CD8-positive, alpha-beta memory T cell (primary cell): Measurements from ENCODE around the gene NDUFAF8. TPM values are rescaled to one million over a fixed set of nuclear protein-coding genes. Genes with fewer than 3 reads are reported as not detected.

Experiments used
- CTCF ChIA-PET: fragments of 350-600 bp; sonication (Branson Sonifier 250); formaldehyde crosslinking; loops from one replicate; lab custom pipeline; 2021; ENCODE audit warnings: antibody characterized with exemption; lab: Charles Lee
- POLR2A ChIA-PET: fragments of 350-600 bp; sonication (Branson Sonifier 250); formaldehyde crosslinking; loops from one replicate; lab custom pipeline; 2021; ENCODE audit warnings: antibody characterized with exemption; lab: Charles Lee
- DNase-seq, 5 donors: peaks; one replicate each; pipeline versions ENCODE4 v3.0.0 to v3.0.0-alpha.2; 2020 to 2022; ENCODE audit warnings: mixed read lengths in 1 of 5
- H3K27ac ChIP-seq: one replicate; pipeline ENCODE4 v1.7.0; 2013; ENCODE audit warnings: low read depth, mild to moderate bottlenecking, low read length, moderate library complexity
- H3K27me3 ChIP-seq: 2 replicates; pipeline ENCODE4 v1.7.0; 2013; ENCODE audit warnings: low read length, mild to moderate bottlenecking; ENCODE audit not compliant: insufficient read depth, poor library complexity, severe bottlenecking
- H3K36me3 ChIP-seq: 2 replicates; pipeline ENCODE4 v1.7.0; 2013; ENCODE audit warnings: mild to moderate bottlenecking, low read length, moderate library complexity; ENCODE audit not compliant: insufficient read depth
- H3K4me1 ChIP-seq: 2 replicates; pipeline ENCODE4 v1.7.0; 2013; ENCODE audit warnings: mild to moderate bottlenecking, low read length, moderate library complexity; ENCODE audit not compliant: insufficient read depth
- H3K4me3 ChIP-seq: 2 replicates; pipeline ENCODE4 v1.7.0; 2013; ENCODE audit warnings: mild to moderate bottlenecking, low read length
- H3K9me3 ChIP-seq: 2 replicates; pipeline ENCODE4 v1.7.0; 2013; ENCODE audit warnings: mild to moderate bottlenecking, low read length
- H3K27ac Mint-ChIP-seq, 8 donors: one replicate each; pipeline ENCODE4 v1.8.0; 2020 to 2021; ENCODE audit warnings: mixed read lengths in 8 of 8, mild to moderate bottlenecking in 6 of 8, inconsistent platforms in 3 of 8, moderate library complexity in 3 of 8
- H3K27me3 Mint-ChIP-seq, 2 donors: one replicate each; pipeline ENCODE4 v1.8.0; 2020 to 2021; ENCODE audit warnings: mixed read lengths in 2 of 2, mild to moderate bottlenecking in 1 of 2, moderate library complexity in 1 of 2
- H3K36me3 Mint-ChIP-seq, 3 donors: one replicate each; pipeline ENCODE4 v1.8.0; 2020 to 2021; ENCODE audit warnings: mixed read lengths in 3 of 3, inconsistent platforms in 1 of 3, mild to moderate bottlenecking in 1 of 3
- H3K4me1 Mint-ChIP-seq, 3 donors: one replicate each; pipeline ENCODE4 v1.8.0; 2020 to 2021; ENCODE audit warnings: mixed read lengths in 3 of 3, inconsistent platforms in 1 of 3, mild to moderate bottlenecking in 1 of 3
- H3K4me3 Mint-ChIP-seq, 7 donors: one replicate each; pipeline ENCODE4 v1.8.0; 2020 to 2021; ENCODE audit warnings: mixed read lengths in 7 of 7, mild to moderate bottlenecking in 6 of 7, moderate library complexity in 4 of 7, inconsistent platforms in 2 of 7
- H3K9me3 Mint-ChIP-seq, 5 donors: one replicate each; pipeline ENCODE4 v1.8.0; 2020 to 2022; ENCODE audit warnings: mixed read lengths in 5 of 5, mild to moderate bottlenecking in 3 of 5, moderate library complexity in 2 of 5, inconsistent platforms in 1 of 5
- polyA plus RNA-seq: library from polyadenylated mRNA; unstranded; fragments of 300-500 nt; fragmentation: Illumina TruSeq; gene quantifications from one replicate; pipeline ENCODE4 v1.2.3, GENCODE V29; 2021
- total RNA-seq, 2 experiments: library from RNA; stranded (reverse); gene quantifications; one replicate each; pipeline ENCODE4 v1.2.3, GENCODE V29; 2021

Gene NDUFAF8
- total and polyA plus RNA-seq, 3 experiments from 2014 or later, result 76.4 to 138 (median 136) TPM

GRCh38 chr17:81245665-81246342 lies 6.7 kb downstream of the NDUFAF8 start:
- no peak overlapping the region for H3K27ac ChIP-seq
- no peaks in the 10 kb centered on the region for H3K9me3 Mint-ChIP-seq
- H3K36me3 ChIP-seq, result peaks cover 4% of the 10 kb centered on the region
- CTCF ChIA-PET, result no interaction called here
- no peaks in the 10 kb centered on the region for H3K9me3 ChIP-seq
- no peaks in the 10 kb centered on the region for H3K4me1 ChIP-seq
- H3K4me3 Mint-ChIP-seq, result no peak overlapping the region
- H3K27me3 ChIP-seq, result no peaks in the 10 kb centered on the region
- peaks cover 0 to 17% (median 2%) of the 10 kb centered on the region in 3 donors for H3K36me3 Mint-ChIP-seq
- no peak overlapping the region for H3K4me3 ChIP-seq
- POLR2A ChIA-PET, result interaction anchor here (1.0 kb wide), 1 partner anchor 23 kb away, joined by 3 read pairs; the partner anchor contains the start of gene CEP131
- no peak for DNase-seq
- H3K27me3 Mint-ChIP-seq, result peaks cover 0 to 2% of the 10 kb centered on the region in 2 donors
- H3K4me1 Mint-ChIP-seq, result peaks cover 6 to 21% (median 13%) of the 10 kb centered on the region in 3 donors
- no peak overlapping the region for H3K27ac Mint-ChIP-seq

GRCh38 chr17:81246343-81246670 lies 7.2 kb downstream of the NDUFAF8 start:
- CTCF ChIA-PET, result interaction anchor here (1.0 kb wide), 1 partner anchor 9 kb away, joined by 3 read pairs; no protein-coding TSS in a partner anchor
- no peaks in the 10 kb centered on the region for H3K9me3 Mint-ChIP-seq

GRCh38 chr17:81246679-81247338 lies 7.7 kb downstream of the NDUFAF8 start:
- no peak overlapping the region for H3K4me3 ChIP-seq
- no peaks in the 10 kb centered on the region for H3K4me1 ChIP-seq
- no peaks in the 10 kb centered on the region for H3K27me3 ChIP-seq
- Mint-ChIP-seq H3K4me1 (peaks cover under 1 to 11% (median 6%) of the 10 kb centered on the region in 3 donors), H3K36me3 (peaks cover 0 to 22% (median 2%) of the 10 kb centered on the region in 3 donors), H3K27me3 (peaks cover 0 to 2% of the 10 kb centered on the region in 2 donors), H3K9me3 (no peaks in the 10 kb centered on the region), H3K27ac (peak overlapping the region in 1 of 8 donors; percentile 36), H3K4me3 (no peak overlapping the region)
- no peak overlapping the region for H3K27ac ChIP-seq
- ChIA-PET CTCF (interaction anchor here (1.0 kb wide), 1 partner anchor 10 kb away, joined by 3 read pairs; no protein-coding TSS in a partner anchor), POLR2A (no interaction called here)
- H3K9me3 ChIP-seq, result no peaks in the 10 kb centered on the region
- no peak for DNase-seq
- H3K36me3 ChIP-seq, result peaks cover 8% of the 10 kb centered on the region

More at GRCh38 chr17:81246343-81246670, 7.2 kb downstream of the NDUFAF8 start:
- no peak overlapping the region for H3K4me3 Mint-ChIP-seq
- H3K4me1 Mint-ChIP-seq, result peaks cover 4 to 16% (median 10%) of the 10 kb centered on the region in 3 donors
- Histone ChIP-seq H3K27ac (no peak overlapping the region), H3K36me3 (peaks cover 4% of the 10 kb centered on the region), H3K4me1 (no peaks in the 10 kb centered on the region), H3K4me3 (no peak overlapping the region), H3K9me3 (no peaks in the 10 kb centered on the region), H3K27me3 (no peaks in the 10 kb centered on the region)
- H3K36me3 Mint-ChIP-seq, result peaks cover 0 to 18% (median 2%) of the 10 kb centered on the region in 3 donors
- no peak overlapping the region for H3K27ac Mint-ChIP-seq
- no peak for DNase-seq
- H3K27me3 Mint-ChIP-seq, result peaks cover 0 to 2% of the 10 kb centered on the region in 2 donors
- POLR2A ChIA-PET, result no interaction called here

- DNase-seq, result no peak
- CTCF ChIA-PET, result interaction anchor here (0.7 to 1.0 kb wide), 2 partner anchors 11 to 237 kb away, joined by 3 read pairs; no protein-coding TSS in a partner anchor
- Histone ChIP-seq H3K27ac (no peak overlapping the region), H3K4me1 (no peaks in the 10 kb centered on the region), H3K4me3 (no peak overlapping the region), H3K27me3 (no peaks in the 10 kb centered on the region), H3K9me3 (no peaks in the 10 kb centered on the region), H3K36me3 (peaks cover 11% of the 10 kb centered on the region)
- H3K4me1 Mint-ChIP-seq, result peaks cover 0 to 5% (median 2%) of the 10 kb centered on the region in 3 donors
- H3K4me3 Mint-ChIP-seq, result peak overlapping the region in 1 of 7 donors; percentile 74
- peaks cover 0 to 2% of the 10 kb centered on the region in 2 donors for H3K27me3 Mint-ChIP-seq
- POLR2A ChIA-PET, result interaction anchor here (0.6 to 0.7 kb wide), 3 partner anchors 9 to 115 kb away, joined by 3 to 10 read pairs (median 7); partner anchors contain the start of genes NDUFAF8 and TEPSIN
- peaks cover 0 to 25% (median 2%) of the 10 kb centered on the region in 3 donors for H3K36me3 Mint-ChIP-seq
- H3K9me3 Mint-ChIP-seq, result no peaks in the 10 kb centered on the region
- peak overlapping the region in 1 of 8 donors; percentile 36 for H3K27ac Mint-ChIP-seq
Observed at GRCh38 chr17:81247339-81247990, 8.3 kb downstream of the NDUFAF8 start.

GRCh38 chr17:81248649-81249048 lies 9.5 kb downstream of the NDUFAF8 start:
- H3K4me3 Mint-ChIP-seq, result no peak overlapping the region
- Histone ChIP-seq H3K27ac (no peak overlapping the region), H3K4me3 (no peak overlapping the region), H3K27me3 (no peaks in the 10 kb centered on the region), H3K4me1 (no peaks in the 10 kb centered on the region), H3K36me3 (peaks cover 11% of the 10 kb centered on the region), H3K9me3 (no peaks in the 10 kb centered on the region)
- ChIA-PET POLR2A (no interaction called here), CTCF (no interaction called here)
- H3K9me3 Mint-ChIP-seq, result no peaks in the 10 kb centered on the region
- H3K27me3 Mint-ChIP-seq, result peaks cover 0 to 2% of the 10 kb centered on the region in 2 donors
- DNase-seq, result no peak
- peaks cover 3 to 35% (median 9%) of the 10 kb centered on the region in 3 donors for H3K36me3 Mint-ChIP-seq
- H3K4me1 Mint-ChIP-seq, result peaks cover 6 to 12% (median 9%) of the 10 kb centered on the region in 3 donors
- peak overlapping the region in 1 of 8 donors; percentile 27 for H3K27ac Mint-ChIP-seq

- ChIA-PET POLR2A (no interaction called here), CTCF (no interaction called here)
- H3K27me3 Mint-ChIP-seq, result peaks cover 0 to 2% of the 10 kb centered on the region in 2 donors
- Histone ChIP-seq H3K4me3 (no peak overlapping the region), H3K9me3 (no peaks in the 10 kb centered on the region), H3K27ac (no peak overlapping the region), H3K27me3 (no peaks in the 10 kb centered on the region), H3K4me1 (no peaks in the 10 kb centered on the region), H3K36me3 (peaks cover 11% of the 10 kb centered on the region)
- peaks cover 9 to 16% (median 12%) of the 10 kb centered on the region in 3 donors for H3K4me1 Mint-ChIP-seq
- no peak overlapping the region for H3K4me3 Mint-ChIP-seq
- H3K36me3 Mint-ChIP-seq, result peaks cover 3 to 37% (median 11%) of the 10 kb centered on the region in 3 donors
- no peaks in the 10 kb centered on the region for H3K9me3 Mint-ChIP-seq
- no peak overlapping the region for H3K27ac Mint-ChIP-seq
- DNase-seq, result no peak
Observed at GRCh38 chr17:81249223-81250040, 10.3 kb downstream of the NDUFAF8 start.

GRCh38 chr17:81250286-81251093 lies 11.4 kb downstream of the NDUFAF8 start:
- H3K4me1 ChIP-seq, result no peaks in the 10 kb centered on the region

More at GRCh38 chr17:81250286-81251093, 11.4 kb downstream of the NDUFAF8 start:
- Mint-ChIP-seq H3K27ac (no peak overlapping the region), H3K4me3 (no peak overlapping the region), H3K4me1 (peaks cover 9 to 12% (median 11%) of the 10 kb centered on the region in 3 donors), H3K9me3 (no peaks in the 10 kb centered on the region), H3K36me3 (peaks cover 3 to 45% (median 11%) of the 10 kb centered on the region in 3 donors), H3K27me3 (peaks cover 0 to 2% of the 10 kb centered on the region in 2 donors)
- CTCF ChIA-PET, result interaction anchor here (0.7 kb wide), 1 partner anchor 234 kb away, joined by 4 read pairs; no protein-coding TSS in a partner anchor
- Histone ChIP-seq H3K36me3 (peaks cover 11% of the 10 kb centered on the region), H3K4me3 (no peak overlapping the region), H3K27ac (no peak overlapping the region), H3K27me3 (no peaks in the 10 kb centered on the region), H3K9me3 (no peaks in the 10 kb centered on the region)
- POLR2A ChIA-PET, result no interaction called here
- no peak for DNase-seq
